HEK293 (cell line): Measurements from ENCODE around the gene TRIM2.
"Not testable (repeated sequence)": the region's sequence is repeated elsewhere in the genome, so short reads cannot be mapped to it uniquely, and the experiment has no call there.

Experiments
- CTCF ChIA-PET: fragments of 350-600 bp; formaldehyde crosslinking; extraction: SDS; loops from one replicate; lab custom pipeline; 2021; ENCODE audit warnings: antibody characterized with exemption; lab: Yijun Ruan, JAX
- POLR2A ChIA-PET: fragments of 300-600 bp; formaldehyde crosslinking; extraction: SDS; loops from one replicate; lab custom pipeline; 2020; ENCODE audit warnings: antibody characterized with exemption, inconsistent platforms; lab: Yijun Ruan, JAX
- H3K27ac ChIP-seq: fragments of 200-500 bp; sonication (Bioruptor generic); 2 replicates; pipeline ENCODE4 v1.5.1; 2014; ENCODE audit warnings: low read depth, low read length, control low read depth, inconsistent platforms; ENCODE audit errors: extremely low read depth
- H3K36me3 ChIP-seq, 2 experiments: fragments of 200-500 bp in 1 of 2; sonication (Bioruptor generic) in 1 of 2; 1 replicate in 1 of 2; 2 replicates in 1 of 2; pipeline ENCODE4 v1.5.1; 2014 to 2017; ENCODE audit warnings: inconsistent platforms in 2 of 2, low read length in 2 of 2; ENCODE audit not compliant: control insufficient read depth in 2 of 2, insufficient read depth in 1 of 2
- H3K4me1 ChIP-seq: fragments of 200-500 bp; sonication (Bioruptor generic); 2 replicates; pipeline ENCODE4 v1.5.1; 2014; ENCODE audit warnings: mild to moderate bottlenecking, low read length, inconsistent platforms; ENCODE audit not compliant: control insufficient read depth, insufficient read depth
- H3K4me3 ChIP-seq: 2 replicates; pipeline ENCODE4 v1.5.1; 2011; ENCODE audit warnings: low read depth, mild to moderate bottlenecking, control low read depth, low read length, moderate library complexity
- H3K9me3 ChIP-seq: fragments of 200-500 bp; sonication (Bioruptor generic); 2 replicates; pipeline ENCODE4 v1.5.1; 2014; ENCODE audit warnings: low read depth, low read length, inconsistent platforms; ENCODE audit not compliant: control insufficient read depth, insufficient read depth
- ELK4 ChIP-seq: IDR thresholded peaks from 2 replicates; pipeline ENCODE4 v1.6.1; 2011; ENCODE audit warnings: mild to moderate bottlenecking, low read depth, low read length, borderline replicate concordance
- MEIS1 ChIP-seq: sonication (generic); formaldehyde crosslinking; IDR thresholded peaks from 2 replicates; pipeline ENCODE4 v1.8.1; 2022; ENCODE audit warnings: missing genetic modification reagents, mild to moderate bottlenecking, borderline replicate concordance
- PRDM2 ChIP-seq: fragments of 450-650 bp; formaldehyde crosslinking; IDR thresholded peaks from 2 replicates; pipeline ENCODE4 v1.5.1; 2016; ENCODE audit warnings: missing biosample characterization, missing genetic modification characterization, borderline replicate concordance
- SCRT1 ChIP-seq: fragments of 450-650 bp; formaldehyde crosslinking; IDR thresholded peaks from 2 replicates; pipeline ENCODE4 v1.5.1; 2016; ENCODE audit warnings: missing biosample characterization, missing genetic modification characterization, borderline replicate concordance
- ZBTB1 ChIP-seq: fragments of 450-650 bp; formaldehyde crosslinking; IDR thresholded peaks from 2 replicates; pipeline ENCODE4 v1.5.1; 2016; ENCODE audit warnings: missing biosample characterization, missing genetic modification characterization
- ZEB2 ChIP-seq: fragments of 450-650 bp; formaldehyde crosslinking; IDR thresholded peaks from 2 replicates; pipeline ENCODE4 v1.5.1; 2016; ENCODE audit warnings: missing biosample characterization, missing genetic modification characterization
- ZNF121 ChIP-seq: fragments of 450-650 bp; formaldehyde crosslinking; IDR thresholded peaks from 2 replicates; pipeline ENCODE4 v1.5.1; 2016; ENCODE audit warnings: missing biosample characterization, missing genetic modification characterization
- ZNF211 ChIP-seq: fragments of 450-650 bp; formaldehyde crosslinking; IDR thresholded peaks from 2 replicates; pipeline ENCODE4 v1.5.1; 2016; ENCODE audit warnings: low read depth, missing biosample characterization, missing genetic modification characterization
- ZNF488 ChIP-seq: fragments of 450-650 bp; formaldehyde crosslinking; IDR thresholded peaks from 2 replicates; pipeline ENCODE4 v1.5.1; 2016; ENCODE audit warnings: missing biosample characterization, missing genetic modification characterization
- ZNF561 ChIP-seq: fragments of 450-650 bp; IDR thresholded peaks from 2 replicates; pipeline ENCODE4 v1.5.1; 2018; ENCODE audit warnings: missing biosample characterization, missing genetic modification characterization, borderline replicate concordance
- ZNF596 ChIP-seq: fragments of 450-650 bp; IDR thresholded peaks from 2 replicates; pipeline ENCODE4 v1.5.0; 2018; ENCODE audit warnings: missing biosample characterization, mild to moderate bottlenecking, missing genetic modification characterization, moderate library complexity
- ZNF701 ChIP-seq: fragments of 450-650 bp; formaldehyde crosslinking; IDR thresholded peaks from 2 replicates; pipeline ENCODE4 v1.5.1; 2016; ENCODE audit warnings: missing biosample characterization, missing genetic modification characterization
- ZXDB ChIP-seq: fragments of 450-650 bp; formaldehyde crosslinking; IDR thresholded peaks from 2 replicates; pipeline ENCODE4 v1.5.1; 2016; ENCODE audit warnings: missing biosample characterization, missing genetic modification characterization

Gene TRIM2

GRCh38 chr4:153161226-153161963 lies 42.8 kb upstream of the TRIM2 start:
- ChIA-PET POLR2A (no interaction called here), CTCF (interaction anchor here (0.6 to 1.4 kb wide), 3 partner anchors 19 to 63 kb away, joined by 4 to 5 read pairs (median 4); no protein-coding TSS in a partner anchor)
- H3K4me3 ChIP-seq, result no peak overlapping the region
- H3K36me3 ChIP-seq, result no peaks in the 10 kb centered on the region
- TF ChIP-seq ZEB2 (tag by site-specific recombination) (no peak), ZBTB1 (no peak), SCRT1 (tag by site-specific recombination) (no peak), ZNF596 (tag by site-specific recombination) (no peak), ZNF701 (no peak), ZNF561 (tag by site-specific recombination) (no peak), MEIS1 (CRISPR knock-in tag) (no peak), PRDM2 (tag by site-specific recombination) (no peak), ZNF211 (tag by site-specific recombination) (no peak), ZNF488 (tag by site-specific recombination) (no peak), ZXDB (no peak), ELK4 (no peak), ZNF121 (tag by site-specific recombination) (no peak)
- TF ChIP-seq, all 188 proteins: peak for 0
- no peaks in the 10 kb centered on the region for H3K9me3 ChIP-seq
- 0 out of 2 replicates have a peak, but pooled peaks cover 3% of the 10 kb centered on the region for H3K4me1 ChIP-seq
- H3K27ac ChIP-seq, result no peak overlapping the region

- TF ChIP-seq ZNF121 (tag by site-specific recombination), result peak; percentile 54; the same call in 1 of the 2 replicates
- H3K27ac ChIP-seq, H3K9me3 ChIP-seq, H3K36me3 ChIP-seq, POLR2A ChIA-PET, H3K4me1 ChIP-seq, H3K4me3 ChIP-seq: not testable (repeated sequence)
- CTCF ChIA-PET, result interaction anchor here (0.6 kb wide), 1 partner anchor 17 kb away, joined by 3 read pairs; no protein-coding TSS in a partner anchor
Measured at GRCh38 chr4:153165236-153165635, 39.0 kb upstream of the TRIM2 start.
